Measurements from ENCODE around the gene P3H2. TPM values are rescaled to one million over a fixed set of nuclear protein-coding genes. Genes with fewer than 3 reads are reported as not detected.

The P3H2 gene
- total RNA-seq, 1 donor from 2014 or later: not detected

DNA sequence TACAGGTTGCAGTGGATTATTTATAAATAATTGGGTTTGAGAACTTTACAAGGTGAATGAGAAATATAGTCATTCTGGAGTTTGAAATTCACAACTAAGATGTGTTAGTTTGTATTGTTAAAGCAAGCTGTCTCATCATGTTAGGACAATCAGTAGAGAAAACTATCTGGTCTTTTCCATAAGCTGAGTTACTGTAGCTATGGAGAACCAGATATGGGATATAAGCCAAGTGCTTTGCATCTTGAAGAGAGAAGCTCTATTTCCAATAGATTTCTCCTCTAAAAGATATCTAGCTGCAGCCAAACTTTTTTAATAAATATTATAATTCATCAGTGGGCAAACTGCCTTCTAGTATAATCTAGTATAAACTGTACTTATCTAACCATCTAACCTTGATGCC is 11.3 kb downstream of the P3H2 start:
- DNase-seq (no peak), ATAC-seq (ENCODE audit: low read depth) (no peak)
- no peaks in the 10 kb centered on the region for H3K36me3 Mint-ChIP-seq (ENCODE audit: low read depth)
- no peaks in the 10 kb centered on the region for H3K4me1 Mint-ChIP-seq
- TF ChIP-seq, protein P1, sequence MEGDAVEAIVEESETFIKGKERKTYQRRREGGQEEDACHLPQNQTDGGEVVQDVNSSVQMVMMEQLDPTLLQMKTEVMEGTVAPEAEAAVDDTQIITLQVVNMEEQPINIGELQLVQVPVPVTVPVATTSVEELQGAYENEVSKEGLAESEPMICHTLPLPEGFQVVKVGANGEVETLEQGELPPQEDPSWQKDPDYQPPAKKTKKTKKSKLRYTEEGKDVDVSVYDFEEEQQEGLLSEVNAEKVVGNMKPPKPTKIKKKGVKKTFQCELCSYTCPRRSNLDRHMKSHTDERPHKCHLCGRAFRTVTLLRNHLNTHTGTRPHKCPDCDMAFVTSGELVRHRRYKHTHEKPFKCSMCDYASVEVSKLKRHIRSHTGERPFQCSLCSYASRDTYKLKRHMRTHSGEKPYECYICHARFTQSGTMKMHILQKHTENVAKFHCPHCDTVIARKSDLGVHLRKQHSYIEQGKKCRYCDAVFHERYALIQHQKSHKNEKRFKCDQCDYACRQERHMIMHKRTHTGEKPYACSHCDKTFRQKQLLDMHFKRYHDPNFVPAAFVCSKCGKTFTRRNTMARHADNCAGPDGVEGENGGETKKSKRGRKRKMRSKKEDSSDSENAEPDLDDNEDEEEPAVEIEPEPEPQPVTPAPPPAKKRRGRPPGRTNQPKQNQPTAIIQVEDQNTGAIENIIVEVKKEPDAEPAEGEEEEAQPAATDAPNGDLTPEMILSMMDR (IDR thresholded peaks at IDR 0.05): no peak
- peaks cover 4% of the 10 kb centered on the region for H3K27me3 Mint-ChIP-seq
- ChIA-PET POLR2A (no interaction called here), CTCF (no interaction called here)
- no peaks in the 10 kb centered on the region for H3K9me3 Mint-ChIP-seq
- no peak overlapping the region for H3K27ac Mint-ChIP-seq
- H3K4me3 Mint-ChIP-seq: no peak overlapping the region
- intact Hi-C loops (cut with micrococcal nuclease): no loop called here

DNA sequence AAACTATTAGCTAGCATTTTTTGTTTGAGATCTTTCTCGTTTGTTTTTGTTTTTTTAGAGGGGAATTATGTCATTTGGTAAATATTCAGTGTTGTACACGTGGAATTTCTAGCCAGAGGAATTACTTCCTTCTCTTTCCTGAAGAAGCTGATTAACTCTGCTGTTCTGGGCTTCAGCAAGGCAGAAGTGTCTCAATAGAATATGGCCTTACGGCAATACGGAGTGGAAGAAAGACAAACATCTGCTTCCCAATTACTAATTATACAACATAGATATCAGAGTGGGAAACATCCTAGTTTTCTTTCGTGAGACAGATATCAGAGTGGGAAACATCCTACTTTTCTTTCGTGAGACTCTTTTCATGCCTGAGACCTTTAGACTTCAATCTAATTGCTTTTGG is 11.9 kb downstream of the P3H2 start:
- H3K36me3 Mint-ChIP-seq (ENCODE audit: low read depth): no peaks in the 10 kb centered on the region
- no peak overlapping the region for H3K27ac Mint-ChIP-seq
- CTCF ChIA-PET: no interaction called here
- POLR2A ChIA-PET: no interaction called here
- intact Hi-C loops (cut with micrococcal nuclease): no loop called here
- no peak overlapping the region for H3K4me3 Mint-ChIP-seq
- H3K4me1 Mint-ChIP-seq: no peaks in the 10 kb centered on the region
- peaks cover 4% of the 10 kb centered on the region for H3K27me3 Mint-ChIP-seq
- H3K9me3 Mint-ChIP-seq: no peaks in the 10 kb centered on the region
- ATAC-seq (ENCODE audit: low read depth) (no peak), DNase-seq (no peak)
- TF ChIP-seq, protein P1 (IDR thresholded peaks at IDR 0.05): no peak

DNA sequence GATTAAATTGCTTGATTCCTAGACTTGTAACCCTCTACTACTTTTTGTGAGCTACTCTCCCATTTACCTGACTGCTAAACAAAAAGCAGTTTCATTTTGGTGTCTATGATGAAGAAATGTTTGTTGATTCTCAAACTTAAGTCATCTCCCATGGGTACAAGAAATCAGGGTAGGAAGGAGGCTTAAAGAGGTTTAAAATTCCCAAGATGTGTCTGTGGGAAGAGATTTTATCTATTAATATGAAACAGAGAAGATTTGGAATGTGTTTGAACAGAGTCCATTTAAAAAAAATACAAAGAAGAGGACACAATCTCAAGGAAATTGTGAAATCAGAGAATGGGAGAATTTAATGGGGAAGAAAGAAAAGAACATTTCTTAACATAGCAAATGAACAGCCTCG is 14.8 kb downstream of the P3H2 start:
- DNase-seq: no peak
- CTCF ChIA-PET: no interaction called here
- Mint-ChIP-seq H3K27ac (no peak overlapping the region), H3K36me3 (ENCODE audit: low read depth) (no peaks in the 10 kb centered on the region), H3K9me3 (no peaks in the 10 kb centered on the region), H3K4me3 (no peak overlapping the region), H3K4me1 (no peaks in the 10 kb centered on the region), H3K27me3 (peaks cover 2% of the 10 kb centered on the region)
- POLR2A ChIA-PET: no interaction called here
- TF ChIP-seq, protein P1 (IDR thresholded peaks at IDR 0.05): no peak
- intact Hi-C loops (cut with micrococcal nuclease): no loop called here
- ATAC-seq (ENCODE audit: low read depth): no peak

DNA sequence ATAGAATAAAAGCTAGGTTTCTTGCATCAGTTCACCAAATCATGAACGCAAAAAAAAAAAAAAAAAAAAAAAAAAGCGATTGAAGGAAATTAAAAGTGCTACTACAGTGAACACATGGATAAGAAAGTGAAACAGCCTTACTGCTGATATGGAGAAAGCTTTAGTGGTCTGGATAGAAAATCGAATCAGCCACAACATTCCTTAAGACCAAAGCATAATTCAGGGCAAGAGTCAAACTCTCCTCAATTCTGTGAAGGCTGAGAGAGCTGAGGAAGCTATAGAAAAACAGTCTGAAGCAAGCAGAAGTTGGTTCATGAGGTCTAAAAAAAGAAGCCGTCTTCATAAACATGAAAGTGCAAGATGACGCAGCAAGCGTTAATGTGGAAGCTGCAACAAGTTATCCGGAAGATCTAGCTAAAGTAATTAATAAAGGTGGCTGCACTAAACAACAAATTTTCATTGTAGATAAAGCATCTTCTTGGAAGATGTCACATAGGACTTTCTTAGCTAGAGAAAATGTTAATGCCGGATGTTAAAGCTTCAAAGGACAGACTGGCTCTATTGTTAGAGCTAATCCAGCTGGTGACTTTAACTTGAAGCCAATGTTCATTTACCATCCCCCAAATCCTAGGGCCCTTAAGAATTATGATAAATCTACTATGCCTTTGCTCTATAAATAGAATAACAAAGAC is 19.2 kb downstream of the P3H2 start:
- no peak overlapping the region for H3K4me3 Mint-ChIP-seq
- no peaks in the 10 kb centered on the region for H3K36me3 Mint-ChIP-seq (ENCODE audit: low read depth)
- DNase-seq (no peak), ATAC-seq (ENCODE audit: low read depth) (no peak)
- TF ChIP-seq, protein P1 (IDR thresholded peaks at IDR 0.05): no peak
- ChIA-PET CTCF (no interaction called here), POLR2A (no interaction called here)
- no peak overlapping the region for H3K27ac Mint-ChIP-seq
- no peaks in the 10 kb centered on the region for H3K4me1 Mint-ChIP-seq
- intact Hi-C loops (cut with micrococcal nuclease): no loop called here
- peaks cover 2% of the 10 kb centered on the region for H3K27me3 Mint-ChIP-seq
- no peaks in the 10 kb centered on the region for H3K9me3 Mint-ChIP-seq

DNA sequence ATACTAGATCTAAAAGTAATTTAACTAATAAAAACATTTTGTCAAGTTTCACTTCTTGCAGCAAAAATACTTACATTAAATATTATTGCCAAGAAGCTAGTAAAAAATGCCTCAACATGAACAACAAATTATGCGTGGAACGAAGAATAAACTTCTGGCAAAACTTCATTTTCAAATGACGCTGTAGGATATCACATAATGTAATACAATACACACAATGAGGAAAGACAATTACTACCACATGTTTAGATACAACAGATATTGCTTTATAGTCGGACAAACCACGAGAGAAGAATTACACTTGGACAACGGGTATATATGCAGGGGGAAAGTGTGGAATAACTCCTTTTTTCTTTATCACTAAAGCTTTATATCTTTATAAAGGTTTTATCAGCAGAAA is 21.6 kb downstream of the P3H2 start:
- Mint-ChIP-seq H3K27me3 (no peaks in the 10 kb centered on the region), H3K36me3 (ENCODE audit: low read depth) (no peaks in the 10 kb centered on the region), H3K4me3 (no peak overlapping the region), H3K27ac (no peak overlapping the region), H3K4me1 (no peaks in the 10 kb centered on the region), H3K9me3 (no peaks in the 10 kb centered on the region)
- intact Hi-C loops (cut with micrococcal nuclease): no loop called here
- TF ChIP-seq, protein P1 (IDR thresholded peaks at IDR 0.05): no peak
- DNase-seq (no peak), ATAC-seq (ENCODE audit: low read depth) (no peak)
- POLR2A ChIA-PET: no interaction called here
- CTCF ChIA-PET: no interaction called here
